ENCODE data around the gene THAP11. TPM values are rescaled to one million over a fixed set of nuclear protein-coding genes. Genes with fewer than 3 reads are reported as not detected.

The THAP11 gene
- total and polyA plus RNA-seq, 2 of the 13 experiments (the other 11 are each of a cell fraction or from before 2014, with no cell fraction given), result 44.2 to 53.4 TPM

GRCh38 chr16:67857547-67858233 lies 15.6 kb downstream of the THAP11 start (continued):
- TF ChIP-seq AHDC1 (CRISPR knock-in tag; IDR thresholded peaks at IDR 0.05; ENCODE audit: borderline replicate concordance), result no peak
- TF ChIP-seq HOXA7 (CRISPR knock-in tag; IDR thresholded peaks at IDR 0.05), result no peak
- TF ChIP-seq FOXA1 (IDR thresholded peaks at IDR 0.05), result no peak
- 0 out of 2 replicates have a peak, but pooled peaks have one; percentile 42 for TF ChIP-seq FOXA1 (CRISPR knock-in tag; IDR thresholded peaks at IDR 0.05)
- TF ChIP-seq ZNF143 (CRISPR knock-in tag; IDR thresholded peaks at IDR 0.05), result peak; percentile 22; the same call in 1 of the 2 replicates
- no peak for TF ChIP-seq HNRNPL (IDR thresholded peaks at IDR 0.05; ENCODE audit: low read depth, low read length)
- TF ChIP-seq ZFP1 (CRISPR knock-in tag; IDR thresholded peaks at IDR 0.05), result no peak
- no peak for TF ChIP-seq HOMEZ (CRISPR knock-in tag; IDR thresholded peaks at IDR 0.05; ENCODE audit: low read depth)
- TF ChIP-seq ZSCAN31 (CRISPR knock-in tag; IDR thresholded peaks at IDR 0.05; ENCODE audit: low read depth), result no peak
- TF ChIP-seq SUZ12 (IDR thresholded peaks at IDR 0.05; ENCODE audit: low read depth, low read length), result no peak
- peak; percentile 71 for TF ChIP-seq ZGPAT (CRISPR knock-in tag; IDR thresholded peaks at IDR 0.05)
- TF ChIP-seq PBX2 (CRISPR knock-in tag; IDR thresholded peaks at IDR 0.05), result no peak
- no peak for TF ChIP-seq ZNF589 (CRISPR knock-in tag; conservative IDR thresholded peaks at IDR 0.05)

Measured in HepG2 (cell line).